DOHH2 (cell line): ENCODE data around the gene SRMS.
A peak's percentile ranks its signal among the peaks of the same experiment; 100 is the strongest.

Experiments used
- H3F3A ChIP-seq: fragments of 200-600 bp; sonication (generic), shearing (Covaris generic); 2 replicates; pipeline ENCODE4 v1.6.0; 2016; ENCODE audit warnings: antibody characterized with exemption, mild to moderate bottlenecking; ENCODE audit not compliant: control insufficient read depth, insufficient read depth
- H3K27ac ChIP-seq: fragments of 200-600 bp; sonication (generic); 2 replicates; pipeline ENCODE4 v1.5.1; 2014; ENCODE audit warnings: low read depth, mild to moderate bottlenecking, low read length, moderate library complexity
- H3K27me3 ChIP-seq: fragments of 200-600 bp; sonication (generic); 2 replicates; pipeline ENCODE4 v1.6.1; 2014; ENCODE audit warnings: mild to moderate bottlenecking, low read length, mixed read lengths; ENCODE audit not compliant: control insufficient read depth
- H3K36me3 ChIP-seq: fragments of 200-600 bp; sonication (generic); 2 replicates; pipeline ENCODE4 v1.6.1; 2014; ENCODE audit warnings: mild to moderate bottlenecking, low read length, moderate library complexity, mixed read lengths; ENCODE audit not compliant: control insufficient read depth
- H3K4me1 ChIP-seq: fragments of 200-600 bp; sonication (generic); 2 replicates; pipeline ENCODE4 v1.6.1; 2014; ENCODE audit warnings: mild to moderate bottlenecking, low read length, mixed read lengths; ENCODE audit not compliant: control insufficient read depth
- H3K4me2 ChIP-seq: fragments of 200-600 bp; sonication (generic); 2 replicates; pipeline ENCODE4 v1.6.0; 2014; ENCODE audit warnings: mild to moderate bottlenecking, low read length, moderate library complexity
- H3K4me3 ChIP-seq: fragments of 200-600 bp; sonication (generic); 2 replicates; pipeline ENCODE4 v1.5.1; 2014; ENCODE audit warnings: mild to moderate bottlenecking, low read length, mixed read lengths
- H3K79me2 ChIP-seq: fragments of 200-600 bp; sonication (generic); 2 replicates; pipeline ENCODE4 v1.6.1; 2014; ENCODE audit warnings: mild to moderate bottlenecking, low read length, mixed read lengths; ENCODE audit not compliant: control insufficient read depth
- H3K9me2 ChIP-seq: fragments of 200-600 bp; sonication (generic); replicated peaks from 2 replicates; pipeline ENCODE4 v1.6.1; 2014; ENCODE audit warnings: mild to moderate bottlenecking, low read length, mixed read lengths; ENCODE audit not compliant: control insufficient read depth
- H3K9me3 ChIP-seq: fragments of 200-600 bp; sonication (generic); 2 replicates; pipeline ENCODE4 v1.6.1; 2014; ENCODE audit warnings: antibody characterized with exemption, low read length, mixed read lengths; ENCODE audit not compliant: control insufficient read depth, insufficient read depth
- H4K20me1 ChIP-seq: fragments of 200-600 bp; sonication (generic); 2 replicates; pipeline ENCODE4 v1.6.0; 2014; ENCODE audit warnings: low read depth, mild to moderate bottlenecking, antibody characterized with exemption, low read length, moderate library complexity; ENCODE audit not compliant: control insufficient read depth, insufficient read depth
- CTCF ChIP-seq: fragments of 200-600 bp; sonication (generic); IDR thresholded peaks from one replicate; pipeline ENCODE4 v1.5.1; 2014; ENCODE audit warnings: antibody characterized with exemption, mild to moderate bottlenecking, low read depth, low read length; ENCODE audit not compliant: poor library complexity, severe bottlenecking
- EZH2phosphoT487 ChIP-seq: fragments of 200-600 bp; sonication (generic); IDR thresholded peaks from 2 replicates; pipeline ENCODE4 v1.6.1; 2017; ENCODE audit warnings: borderline replicate concordance, mild to moderate bottlenecking, antibody characterized with exemption, low read length, moderate library complexity, mixed read lengths

The SRMS gene

GRCh38 chr20:63556873-63557478, 9.4 kb upstream of the SRMS start:
- Histone ChIP-seq H3K4me1 (peaks cover 34% of the 10 kb centered on the region), H3F3A (peaks cover 7% of the 10 kb centered on the region), H3K36me3 (no peaks in the 10 kb centered on the region), H3K9me2 (no peaks in the 10 kb centered on the region), H3K9me3 (no peaks in the 10 kb centered on the region), H3K79me2 (no peaks in the 10 kb centered on the region), H4K20me1 (no peaks in the 10 kb centered on the region), H3K4me2 (no peak overlapping the region), H3K27ac (no peak overlapping the region), H3K4me3 (no peak overlapping the region), H3K27me3 (peaks cover 19% of the 10 kb centered on the region)
- no peak for TF ChIP-seq CTCF
- TF ChIP-seq EZH2phosphoT487: no peak

- H3K27ac ChIP-seq: no peak overlapping the region
- no peaks in the 10 kb centered on the region for H3K79me2 ChIP-seq
- H3K4me1 ChIP-seq: peaks cover 36% of the 10 kb centered on the region
- no peaks in the 10 kb centered on the region for H4K20me1 ChIP-seq
- no peaks in the 10 kb centered on the region for H3K9me3 ChIP-seq
- H3K4me2 ChIP-seq: no peak overlapping the region
- H3K9me2 ChIP-seq: no peaks in the 10 kb centered on the region
- peaks cover 7% of the 10 kb centered on the region for H3F3A ChIP-seq
- no peaks in the 10 kb centered on the region for H3K36me3 ChIP-seq
- H3K27me3 ChIP-seq: peaks cover 24% of the 10 kb centered on the region
- TF ChIP-seq CTCF (no peak), EZH2phosphoT487 (no peak)
- no peak overlapping the region for H3K4me3 ChIP-seq
These were observed 8.3 kb upstream of the SRMS start for GRCh38 chr20:63555661-63556381.

GRCh38 chr20:63554361-63555278, 7.1 kb upstream of the SRMS start:
- Histone ChIP-seq H3K9me2 (no peaks in the 10 kb centered on the region), H3K79me2 (no peaks in the 10 kb centered on the region), H3K9me3 (no peaks in the 10 kb centered on the region), H3K4me2 (peak overlapping the region; percentile 81), H4K20me1 (no peaks in the 10 kb centered on the region), H3F3A (peaks cover 7% of the 10 kb centered on the region), H3K4me1 (peaks cover 36% of the 10 kb centered on the region), H3K27ac (no peak overlapping the region), H3K36me3 (no peaks in the 10 kb centered on the region), H3K4me3 (peak overlapping the region; percentile 69), H3K27me3 (peaks cover 32% of the 10 kb centered on the region)
- TF ChIP-seq EZH2phosphoT487 (no peak), CTCF (no peak)
